HFF-Myc (cell line): ENCODE measurements around the gene FES.

Experiments
- DNase-seq: peaks from one replicate; pipeline ENCODE4 v3.0.0-alpha.2; 2011; ENCODE audit warnings: low read depth; ENCODE audit errors: extremely low read depth
- H3K4me3 ChIP-seq: replicated peaks from 2 replicates; pipeline ENCODE4 v1.5.1; 2011; ENCODE audit warnings: low read depth, mild to moderate bottlenecking, control low read depth, low read length
- TF ChIP-seq, protein P1 (sequence below): IDR thresholded peaks from 2 replicates; pipeline ENCODE4 v1.5.1; 2012; ENCODE audit warnings: mild to moderate bottlenecking, low read depth, low read length, control low read depth; ENCODE audit errors: missing control alignments

Gene FES

GRCh38 chr15:90883976-90884718 is at the start of gene FES:
FES (plus strand) TSS chr15:90884504; CDS start chr15:90885046, 542 bp downstream.
- H3K4me3 ChIP-seq, result peak within 1 kb of the TSS; percentile 31
- no peak for DNase-seq
- TF ChIP-seq, protein P1, sequence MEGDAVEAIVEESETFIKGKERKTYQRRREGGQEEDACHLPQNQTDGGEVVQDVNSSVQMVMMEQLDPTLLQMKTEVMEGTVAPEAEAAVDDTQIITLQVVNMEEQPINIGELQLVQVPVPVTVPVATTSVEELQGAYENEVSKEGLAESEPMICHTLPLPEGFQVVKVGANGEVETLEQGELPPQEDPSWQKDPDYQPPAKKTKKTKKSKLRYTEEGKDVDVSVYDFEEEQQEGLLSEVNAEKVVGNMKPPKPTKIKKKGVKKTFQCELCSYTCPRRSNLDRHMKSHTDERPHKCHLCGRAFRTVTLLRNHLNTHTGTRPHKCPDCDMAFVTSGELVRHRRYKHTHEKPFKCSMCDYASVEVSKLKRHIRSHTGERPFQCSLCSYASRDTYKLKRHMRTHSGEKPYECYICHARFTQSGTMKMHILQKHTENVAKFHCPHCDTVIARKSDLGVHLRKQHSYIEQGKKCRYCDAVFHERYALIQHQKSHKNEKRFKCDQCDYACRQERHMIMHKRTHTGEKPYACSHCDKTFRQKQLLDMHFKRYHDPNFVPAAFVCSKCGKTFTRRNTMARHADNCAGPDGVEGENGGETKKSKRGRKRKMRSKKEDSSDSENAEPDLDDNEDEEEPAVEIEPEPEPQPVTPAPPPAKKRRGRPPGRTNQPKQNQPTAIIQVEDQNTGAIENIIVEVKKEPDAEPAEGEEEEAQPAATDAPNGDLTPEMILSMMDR, result no peak

DNA sequence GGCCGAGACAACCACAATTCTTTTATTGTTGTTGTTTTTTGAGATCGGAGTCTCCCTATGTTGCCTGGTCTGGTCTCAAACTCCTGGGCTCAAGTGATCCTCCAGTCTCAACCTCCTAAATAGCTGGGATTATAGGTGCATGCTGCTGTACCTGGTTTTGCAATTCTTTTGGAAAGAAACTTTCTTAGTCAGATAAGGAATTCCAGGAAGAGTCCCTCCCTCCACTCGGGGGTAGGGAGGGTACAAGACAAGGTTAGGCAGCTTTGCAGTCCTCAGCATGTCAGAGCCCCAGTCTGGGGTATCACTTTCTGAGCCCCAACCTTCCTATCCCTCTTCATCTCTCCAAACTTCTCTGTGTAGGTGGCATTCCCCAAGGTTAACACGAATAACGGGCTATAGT is 49.7 kb upstream of the FES start:
- DNase-seq, result no peak
- TF ChIP-seq, protein P1, result no peak
- H3K4me3 ChIP-seq, result no peak overlapping the region

DNA sequence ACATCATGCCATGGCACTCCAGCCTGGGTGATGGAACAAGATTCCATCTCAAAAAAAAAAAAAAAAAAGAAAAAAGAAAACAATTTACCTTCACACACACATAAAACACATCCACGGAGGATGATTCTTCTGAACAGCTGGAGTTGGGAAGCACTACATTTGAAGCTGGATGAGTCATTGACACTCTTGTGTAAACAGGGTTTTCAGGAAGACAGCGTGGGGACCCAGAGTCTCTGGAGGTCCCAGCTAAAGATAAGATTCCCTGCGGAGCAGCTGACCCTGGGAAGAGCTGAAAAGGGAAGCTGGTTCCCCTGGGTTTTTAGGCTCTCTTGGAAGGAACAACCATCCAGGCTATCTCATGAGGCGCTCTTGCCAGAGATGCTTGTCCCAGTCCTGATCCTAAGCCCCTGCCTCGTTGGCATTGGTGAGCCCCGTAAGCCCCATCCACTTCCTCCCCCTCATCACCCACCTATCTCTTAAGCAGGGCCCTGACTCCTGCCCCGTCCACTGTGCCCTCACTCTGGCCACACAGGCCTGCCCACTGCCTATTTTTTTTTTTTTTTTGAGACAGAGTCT is 47.9 kb upstream of the FES start:
- DNase-seq, result peak; percentile 17
- TF ChIP-seq, protein P1, result no peak
- no peak overlapping the region for H3K4me3 ChIP-seq

- H3K4me3 ChIP-seq, result no peak overlapping the region
- TF ChIP-seq, protein P1, result no peak
- DNase-seq, result no peak
Measured at GRCh38 chr15:90837094-90837493, 47.2 kb upstream of the FES start.

DNA sequence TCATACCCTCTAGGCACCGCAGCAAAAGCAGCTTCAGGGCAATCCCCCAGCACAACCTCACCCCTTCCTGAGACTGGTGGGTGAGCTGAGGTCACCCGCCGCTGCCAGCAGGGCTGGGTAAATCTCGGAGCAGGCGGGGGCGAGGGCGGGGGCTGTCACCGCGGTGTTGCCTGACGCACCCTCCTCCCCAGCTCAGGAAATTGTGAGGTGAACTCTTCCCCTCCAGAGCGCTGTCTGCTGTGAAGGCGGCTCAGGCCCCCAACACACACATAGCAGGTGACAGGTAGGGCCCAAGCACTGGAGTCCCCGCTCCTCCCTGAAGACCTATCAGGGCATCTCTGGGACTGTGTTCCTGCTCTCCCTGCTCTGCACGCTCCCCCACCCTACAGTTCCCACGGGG is 46.2 kb upstream of the FES start:
- TF ChIP-seq, protein P1, result no peak
- no peak overlapping the region for H3K4me3 ChIP-seq
- no peak for DNase-seq

DNA sequence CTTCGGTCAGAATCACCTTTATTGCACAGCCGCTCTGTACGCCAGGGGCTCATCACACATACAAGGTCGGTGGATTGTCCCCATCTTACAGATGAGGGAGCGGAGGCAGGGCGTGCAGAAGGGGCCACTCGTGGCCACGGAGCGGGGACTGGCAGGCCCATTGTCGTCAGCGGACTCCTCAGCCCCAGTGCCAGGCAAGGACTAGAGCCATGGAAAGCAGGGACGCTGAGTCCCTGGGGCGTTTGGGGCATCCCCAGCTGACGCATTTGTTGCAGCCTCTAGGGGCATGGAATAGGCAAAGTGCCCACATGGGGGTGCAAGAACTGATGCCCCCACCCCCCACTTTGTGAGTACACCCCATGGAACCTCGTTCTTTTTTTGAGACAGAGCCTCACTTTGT is 45.8 kb upstream of the FES start:
- TF ChIP-seq, protein P1, result no peak
- DNase-seq, result no peak
- no peak overlapping the region for H3K4me3 ChIP-seq
